Epithelial cell of prostate (primary cell): ENCODE results near the gene RRP36.
A peak's percentile ranks its signal among the peaks of the same experiment; 100 is the strongest.
"Not testable (repeated sequence)": the region's sequence is repeated elsewhere in the genome, so short reads cannot be mapped to it uniquely, and the experiment has no call there.

Experiments used
- DNase-seq: peaks from one replicate; pipeline ENCODE4 v3.0.0-alpha.2; 2011; ENCODE audit warnings: low read depth, low spot score
- H3K27ac ChIP-seq: fragments of 450-650 bp; 2 replicates; pipeline ENCODE4 v1.5.1; 2017; ENCODE audit warnings: mild to moderate bottlenecking

The RRP36 gene, protein sequence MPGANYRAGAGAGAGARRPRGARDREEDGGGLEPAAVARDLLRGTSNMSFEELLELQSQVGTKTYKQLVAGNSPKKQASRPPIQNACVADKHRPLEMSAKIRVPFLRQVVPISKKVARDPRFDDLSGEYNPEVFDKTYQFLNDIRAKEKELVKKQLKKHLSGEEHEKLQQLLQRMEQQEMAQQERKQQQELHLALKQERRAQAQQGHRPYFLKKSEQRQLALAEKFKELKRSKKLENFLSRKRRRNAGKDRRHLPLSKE

DNA sequence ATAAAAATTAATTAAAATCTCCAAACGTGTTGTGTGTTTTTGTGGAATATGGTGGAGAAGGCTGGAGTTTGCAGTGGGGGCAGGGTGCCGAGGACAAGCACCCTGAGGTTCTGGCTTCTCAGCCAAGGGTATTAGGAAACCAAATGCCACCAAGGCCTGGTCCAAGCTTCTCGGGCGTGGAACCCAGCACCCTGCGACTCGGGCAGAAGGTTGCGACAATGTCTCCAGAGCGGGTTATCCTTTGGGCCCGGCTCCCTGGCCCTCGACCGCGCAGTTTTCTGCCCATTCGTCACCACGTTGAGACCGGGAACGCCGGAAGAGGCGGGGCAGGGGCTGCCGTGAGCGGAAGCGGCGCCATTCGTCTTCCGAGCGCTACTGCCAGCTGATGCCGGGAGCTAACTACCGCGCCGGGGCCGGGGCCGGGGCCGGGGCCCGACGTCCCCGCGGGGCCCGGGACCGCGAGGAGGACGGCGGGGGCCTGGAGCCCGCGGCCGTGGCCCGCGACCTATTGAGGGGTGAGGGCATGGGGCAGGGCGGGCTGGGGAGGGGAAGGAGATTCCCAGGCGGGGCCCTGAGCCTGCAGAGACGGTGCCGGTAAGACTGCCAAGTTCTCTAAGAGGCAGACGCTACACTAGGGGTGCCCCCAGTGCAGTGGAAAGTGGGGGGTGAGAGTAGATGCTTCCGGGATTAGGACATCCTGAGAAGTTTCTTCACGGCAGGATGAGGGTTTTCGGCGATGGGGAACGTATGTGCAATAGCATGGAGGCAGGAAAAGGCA is at the start of gene RRP36:
Gene RRP36 (plus strand): TSS at position 354 of the 778 bp plus-strand sequence. CDS start 32 bp downstream, at position 386.
- DNase-seq, result no peak
- peak within 1 kb of the TSS; percentile 73 for H3K27ac ChIP-seq

GRCh38 chr6:42971746-42972327 is 49.6 kb upstream of the RRP36 start:
- H3K27ac ChIP-seq, result no peak overlapping the region
- DNase-seq, result no peak

DNA sequence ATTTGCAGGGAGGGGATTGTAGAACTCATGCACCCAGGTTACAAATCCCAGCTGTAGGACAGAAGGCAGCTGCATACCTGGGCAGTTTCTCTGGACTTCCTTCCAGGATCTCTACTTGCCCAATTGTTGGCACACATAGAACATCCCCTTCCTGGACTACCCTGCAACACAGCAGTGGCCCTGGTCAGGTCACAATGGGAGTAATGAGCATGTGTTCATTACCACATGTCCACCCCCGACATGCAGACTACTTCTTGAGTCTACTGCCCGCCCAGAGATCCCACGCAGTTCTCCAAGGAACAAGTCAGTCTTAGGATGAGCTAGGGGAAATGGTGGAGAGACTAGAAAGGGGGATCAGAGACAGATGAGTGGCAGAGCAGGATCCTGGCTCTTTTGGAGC is 47.5 kb upstream of the RRP36 start:
- H3K27ac ChIP-seq, result no peak overlapping the region
- DNase-seq, result no peak

DNA sequence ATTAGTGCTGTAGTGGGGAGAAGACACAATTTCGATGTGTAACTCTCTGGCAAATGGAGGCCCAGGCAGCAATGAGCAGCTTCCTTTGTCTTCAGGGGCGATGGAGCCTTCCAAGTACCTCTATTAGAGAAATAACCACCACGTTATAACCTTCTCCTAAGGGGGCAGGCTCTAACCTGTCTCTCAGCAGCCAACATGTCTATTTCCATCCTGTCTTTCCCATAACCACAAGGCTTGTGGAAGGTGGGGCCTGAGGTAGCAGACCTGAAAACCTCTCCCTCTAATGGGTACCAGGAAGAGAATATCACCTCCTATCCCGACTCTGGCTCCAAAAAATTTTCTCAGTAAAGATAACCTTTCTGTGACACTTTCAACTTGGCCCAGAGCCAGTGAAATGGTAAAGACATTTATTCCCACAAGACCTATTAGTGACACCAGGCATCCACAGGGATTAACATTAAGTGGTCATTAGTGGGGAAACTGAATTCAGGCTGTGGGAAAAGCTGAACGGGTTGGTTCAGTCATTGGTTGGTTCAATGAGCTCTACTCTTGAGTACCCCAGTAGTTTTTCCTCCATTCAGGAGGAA is 46.4 kb upstream of the RRP36 start:
- no peak overlapping the region for H3K27ac ChIP-seq

DNA sequence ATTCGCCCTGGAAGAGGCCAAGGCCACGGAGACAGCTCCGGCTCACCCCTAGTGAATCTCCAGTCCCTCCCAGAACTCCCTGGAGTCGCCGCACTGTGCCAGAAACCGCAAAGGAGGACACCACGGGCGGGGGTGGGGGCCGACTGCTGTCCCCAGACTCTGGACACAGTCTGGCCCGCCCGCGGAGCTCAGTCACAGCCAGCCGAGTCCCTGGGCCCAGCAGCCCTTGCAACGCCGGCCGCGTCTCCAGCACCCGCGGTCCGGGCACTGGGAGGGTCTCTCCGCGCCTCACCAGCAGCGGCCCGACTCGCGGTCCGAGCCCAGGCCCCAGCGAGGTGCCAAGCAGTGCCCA is 43.0 kb upstream of the RRP36 start:
- DNase-seq, result no peak

More for the DNA sequence above, 46.4 kb upstream of the RRP36 start:
- no peak for DNase-seq

DNA sequence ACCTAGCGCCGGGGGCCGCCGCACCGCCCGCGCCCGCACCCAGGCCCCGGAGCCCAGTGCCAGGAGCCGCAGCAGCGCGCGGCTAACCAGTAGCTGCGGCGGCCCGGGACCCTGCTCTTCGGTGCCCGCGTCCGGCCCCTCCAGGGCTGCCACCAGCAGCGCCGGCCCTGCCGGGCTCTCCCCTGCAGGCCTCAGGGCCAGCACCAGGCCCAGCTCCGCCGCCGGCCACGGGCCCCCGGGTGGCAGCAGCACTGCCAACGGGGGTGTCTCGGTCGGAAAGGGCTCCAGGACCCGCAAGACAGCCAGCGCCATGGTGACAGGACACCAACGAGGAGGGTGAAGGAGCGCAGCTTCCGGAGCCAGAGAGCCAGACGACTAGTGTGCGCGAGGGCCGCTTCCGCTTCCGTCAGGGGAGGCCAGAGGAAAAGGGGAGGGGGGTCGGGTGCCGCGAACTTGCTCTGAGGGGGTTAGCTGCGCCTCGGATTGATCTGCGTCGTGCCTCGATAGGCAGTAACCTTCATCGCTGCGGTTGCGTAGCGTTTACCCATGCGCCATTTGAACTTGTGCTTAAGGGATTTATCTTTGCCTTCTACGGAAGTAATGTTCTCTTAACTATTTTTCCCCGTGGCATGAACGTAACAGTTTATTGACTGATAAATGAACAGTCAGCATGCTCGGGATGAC is 42.4 kb upstream of the RRP36 start, which contains the start of gene PEX6:
Gene PEX6 (minus strand): TSS at position 343 of the 684 bp plus-strand sequence. CDS start 31 bp downstream, at position 312.
- H3K27ac ChIP-seq, result peak within 1 kb of the TSS; percentile 76
- DNase-seq, result no peak

More for the DNA sequence above, 43.0 kb upstream of the RRP36 start:
- peak overlapping the region; percentile 76 for H3K27ac ChIP-seq

DNA sequence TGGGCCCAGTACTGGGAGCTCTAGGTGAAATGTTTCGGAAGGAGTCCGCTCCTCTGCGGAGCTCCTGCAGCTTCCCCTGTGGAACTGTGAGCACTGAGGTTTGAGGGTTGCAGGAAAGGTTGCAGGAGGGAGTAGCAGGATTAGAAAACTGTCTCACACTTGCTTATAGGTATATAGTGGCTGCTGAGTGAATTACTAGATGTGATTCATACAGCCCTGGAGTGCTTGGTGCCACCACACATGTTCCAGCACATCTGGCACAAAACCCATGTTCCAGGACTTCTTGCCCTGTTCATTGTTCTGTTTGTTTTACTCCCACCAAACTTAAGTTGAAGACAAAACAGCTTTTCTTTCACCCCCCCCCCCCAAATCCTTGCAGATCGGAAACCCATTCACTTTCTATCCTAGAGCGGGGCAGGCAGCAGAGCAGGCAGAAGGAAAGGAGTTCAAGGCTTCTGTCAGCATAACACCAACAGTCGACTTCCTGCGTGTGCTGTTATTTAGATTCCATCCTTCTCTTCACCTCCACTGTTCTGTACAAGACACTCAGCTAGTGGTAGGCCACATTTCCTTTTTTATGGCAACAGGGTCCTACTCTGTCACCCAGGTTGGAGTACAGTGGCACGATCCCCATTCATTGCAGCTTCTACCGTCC is 41.8 kb upstream of the RRP36 start:
- peak overlapping the region; percentile 76 for H3K27ac ChIP-seq

GRCh38 chr6:42981836-42982235 is 39.6 kb upstream of the RRP36 start:
- no peak for DNase-seq
- no peak overlapping the region for H3K27ac ChIP-seq

More for the DNA sequence above, 41.8 kb upstream of the RRP36 start:
- DNase-seq, result peak; percentile 31

- peak; percentile 94 for DNase-seq
Measured at GRCh38 chr6:42984001-42984923, 37.2 kb upstream of the RRP36 start, which contains the start of gene PPP2R5D. PPP2R5D (plus strand) TSS chr6:42984570; CDS start chr6:42984678, 108 bp downstream.

DNA sequence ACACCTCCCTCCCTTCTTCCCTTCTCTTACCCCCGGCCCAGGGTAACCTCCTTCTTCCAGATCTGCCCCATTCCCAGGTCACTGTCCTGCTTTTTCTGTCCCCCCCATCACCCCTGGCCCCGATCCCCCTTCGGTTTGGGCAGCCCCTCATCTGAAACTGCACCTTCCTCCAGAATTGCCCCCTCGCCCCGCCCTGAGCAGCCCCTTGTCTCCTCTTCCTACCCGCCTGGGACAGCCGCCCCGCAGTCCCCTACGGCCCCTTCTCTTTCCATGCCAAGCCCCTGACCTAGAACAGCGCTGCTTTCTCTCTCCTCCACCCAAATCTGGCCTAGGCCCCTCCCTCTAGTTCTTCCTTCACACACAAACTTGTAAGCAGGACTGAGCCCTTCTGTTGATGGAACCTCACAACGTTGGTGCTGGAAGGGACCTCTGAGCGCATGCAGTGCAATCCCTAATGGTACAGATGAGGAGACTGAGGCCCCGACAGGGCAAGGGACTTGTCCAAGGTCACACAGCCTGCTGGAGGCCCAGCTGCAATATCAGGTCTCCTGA is 36.4 kb upstream of the RRP36 start:
- peak overlapping the region; percentile 50 for H3K27ac ChIP-seq
- no peak for DNase-seq

More at GRCh38 chr6:42984001-42984923, 37.2 kb upstream of the RRP36 start, which contains the start of gene PPP2R5D:
- H3K27ac ChIP-seq, result peak within 1 kb of the TSS; percentile 50

GRCh38 chr6:42987533-42988451 is 33.6 kb upstream of the RRP36 start:
- no peak overlapping the region for H3K27ac ChIP-seq
- no peak for DNase-seq

DNA sequence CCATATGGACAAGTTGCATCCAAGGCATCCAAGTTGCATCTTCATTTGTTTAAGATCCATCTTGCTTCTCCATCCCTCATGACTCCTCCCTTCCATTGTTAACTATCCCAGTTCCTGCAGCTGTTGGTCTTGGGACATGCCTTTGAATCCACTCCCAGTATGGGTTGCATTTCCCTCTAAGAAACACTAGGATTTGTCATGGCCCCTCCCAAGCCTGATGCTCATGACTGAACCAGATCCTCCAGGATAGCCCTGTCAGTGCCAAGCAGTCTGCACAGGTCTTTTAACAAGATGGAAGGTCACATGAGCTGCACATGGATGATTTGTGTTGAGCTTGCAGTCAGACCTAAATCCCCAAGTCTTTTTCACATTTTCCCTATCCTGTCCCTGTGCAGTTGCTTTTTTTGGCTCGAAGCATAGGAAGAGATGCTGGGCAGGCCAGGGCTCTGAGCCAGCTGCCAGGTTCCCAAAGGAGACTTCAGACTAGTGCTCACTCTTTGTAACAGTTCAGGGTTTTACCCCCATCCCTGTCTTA is 32.9 kb upstream of the RRP36 start:
- no peak overlapping the region for H3K27ac ChIP-seq
- no peak for DNase-seq

GRCh38 chr6:42989923-42990322 is 31.5 kb upstream of the RRP36 start:
- no peak for DNase-seq
- no peak overlapping the region for H3K27ac ChIP-seq

DNA sequence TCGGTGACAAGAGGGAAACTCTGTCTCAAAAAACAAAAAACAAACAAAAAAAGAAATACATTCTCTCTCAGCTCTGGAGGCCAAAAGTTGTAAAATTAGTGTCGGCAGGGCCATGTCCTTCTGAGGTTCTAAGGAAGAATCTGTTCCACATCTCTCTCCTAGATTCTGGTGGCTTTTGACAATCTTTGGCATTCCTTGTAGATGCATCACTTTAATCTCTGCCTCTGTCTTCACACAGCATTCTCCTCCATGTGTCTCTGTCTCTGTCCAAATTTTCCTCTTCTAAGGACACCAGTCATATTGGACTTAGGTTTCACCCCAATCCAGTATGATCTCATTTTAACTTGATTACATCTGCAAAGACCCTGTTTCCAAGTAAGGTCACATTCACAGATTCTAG is 28.0 kb upstream of the RRP36 start:
- no peak overlapping the region for H3K27ac ChIP-seq
- DNase-seq, result no peak

GRCh38 chr6:42996513-42996912 is 24.9 kb upstream of the RRP36 start:
- no peak overlapping the region for H3K27ac ChIP-seq
- DNase-seq, result no peak

GRCh38 chr6:42998205-42998604 is 23.2 kb upstream of the RRP36 start:
- H3K27ac ChIP-seq, DNase-seq: not testable (repeated sequence)

GRCh38 chr6:43001843-43002242 is 19.6 kb upstream of the RRP36 start:
- no peak for DNase-seq
- H3K27ac ChIP-seq, result no peak overlapping the region
